Putamen (tissue), 1 donor: ENCODE data around the gene GNL1.
A peak's percentile ranks its signal among the peaks of the same experiment; 100 is the strongest.

Source experiments
- DNase-seq: peaks from one replicate; pipeline ENCODE4 v3.0.0-alpha.2; 2016; ENCODE audit warnings: low spot score

Gene GNL1, protein sequence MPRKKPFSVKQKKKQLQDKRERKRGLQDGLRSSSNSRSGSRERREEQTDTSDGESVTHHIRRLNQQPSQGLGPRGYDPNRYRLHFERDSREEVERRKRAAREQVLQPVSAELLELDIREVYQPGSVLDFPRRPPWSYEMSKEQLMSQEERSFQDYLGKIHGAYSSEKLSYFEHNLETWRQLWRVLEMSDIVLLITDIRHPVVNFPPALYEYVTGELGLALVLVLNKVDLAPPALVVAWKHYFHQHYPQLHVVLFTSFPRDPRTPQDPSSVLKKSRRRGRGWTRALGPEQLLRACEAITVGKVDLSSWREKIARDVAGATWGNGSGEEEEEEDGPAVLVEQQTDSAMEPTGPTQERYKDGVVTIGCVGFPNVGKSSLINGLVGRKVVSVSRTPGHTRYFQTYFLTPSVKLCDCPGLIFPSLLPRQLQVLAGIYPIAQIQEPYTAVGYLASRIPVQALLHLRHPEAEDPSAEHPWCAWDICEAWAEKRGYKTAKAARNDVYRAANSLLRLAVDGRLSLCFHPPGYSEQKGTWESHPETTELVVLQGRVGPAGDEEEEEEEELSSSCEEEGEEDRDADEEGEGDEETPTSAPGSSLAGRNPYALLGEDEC

DNA sequence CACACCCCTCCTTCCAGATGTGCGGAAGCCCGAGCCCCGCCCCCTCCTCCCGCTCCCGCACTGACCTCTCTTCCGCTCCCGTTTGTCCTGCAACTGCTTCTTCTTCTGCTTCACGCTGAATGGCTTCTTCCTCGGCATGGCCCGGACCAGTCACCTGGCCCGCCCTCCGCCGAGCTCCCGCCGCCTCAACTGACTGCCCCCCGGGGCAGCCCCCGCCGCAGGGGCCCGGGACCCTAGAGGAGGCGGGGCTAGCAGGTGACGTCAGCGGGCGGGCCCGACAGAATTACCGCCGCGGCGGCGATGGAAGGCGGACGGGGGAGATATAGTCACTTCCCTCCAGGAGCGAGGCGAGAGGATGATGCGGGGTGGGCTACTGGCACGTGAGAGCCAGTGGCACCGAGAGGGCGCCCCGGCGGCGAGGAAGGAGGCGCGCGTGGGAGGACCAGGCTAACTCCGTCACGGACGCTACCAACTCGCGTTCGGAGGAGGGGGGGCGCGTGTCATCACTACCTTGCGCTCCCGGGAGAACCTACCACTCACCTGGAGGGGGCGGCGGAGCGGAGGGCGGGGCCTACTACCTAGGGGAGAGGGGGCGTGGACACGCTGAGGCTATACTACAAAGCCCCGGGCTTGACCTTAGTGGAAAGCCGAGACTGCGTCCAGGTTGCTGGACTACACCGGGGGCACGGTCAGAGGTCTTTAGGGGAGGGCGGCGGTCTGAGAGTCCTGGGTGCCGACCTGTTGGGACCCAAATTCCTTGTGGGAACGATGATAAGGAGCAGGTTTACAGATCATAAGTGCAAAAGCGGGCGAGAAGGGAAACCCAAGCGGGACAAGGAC is at the start of gene GNL1:
Gene GNL1 (minus strand): TSS at position 424 of the 840 bp plus-strand sequence. CDS start 286 bp downstream, at position 138.
- peak; percentile 91 for DNase-seq

DNA sequence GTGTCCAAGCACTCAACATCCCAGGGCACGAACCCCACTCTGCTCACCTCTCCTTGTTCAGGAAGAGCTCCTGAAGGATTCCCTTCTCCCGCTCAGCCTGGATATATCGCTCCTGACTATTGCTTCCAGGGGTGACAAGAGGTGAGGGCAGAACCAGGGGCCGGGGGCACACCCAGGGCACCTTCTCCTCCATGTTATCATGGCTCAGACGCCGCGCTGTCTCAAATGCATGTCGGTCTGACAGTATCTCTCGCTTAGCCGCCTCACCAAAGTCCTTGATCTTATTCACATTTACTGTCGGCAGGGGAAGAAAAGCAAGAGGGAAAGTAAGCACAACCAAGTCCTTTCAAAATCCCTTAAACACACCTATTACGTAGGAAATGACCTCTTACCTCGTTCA is 47.7 kb upstream of the GNL1 start:
- DNase-seq = no peak

- DNase-seq = no peak
These were observed 45.7 kb upstream of the GNL1 start for GRCh38 chr6:30601815-30602641.

- DNase-seq = no peak
These were observed 45.1 kb upstream of the GNL1 start for GRCh38 chr6:30601436-30601814.

GRCh38 chr6:30600451-30600961 is 44.2 kb upstream of the GNL1 start:
- no peak for DNase-seq

- DNase-seq = no peak
These were observed 43.5 kb upstream of the GNL1 start for GRCh38 chr6:30599625-30600324.

GRCh38 chr6:30598912-30599624 is 42.8 kb upstream of the GNL1 start:
- DNase-seq = no peak

- peak; percentile 69 for DNase-seq
These were observed 41.2 kb upstream of the GNL1 start for GRCh38 chr6:30597315-30598144.

- DNase-seq = no peak
These were observed 36.0 kb upstream of the GNL1 start for GRCh38 chr6:30592287-30592686.

DNA sequence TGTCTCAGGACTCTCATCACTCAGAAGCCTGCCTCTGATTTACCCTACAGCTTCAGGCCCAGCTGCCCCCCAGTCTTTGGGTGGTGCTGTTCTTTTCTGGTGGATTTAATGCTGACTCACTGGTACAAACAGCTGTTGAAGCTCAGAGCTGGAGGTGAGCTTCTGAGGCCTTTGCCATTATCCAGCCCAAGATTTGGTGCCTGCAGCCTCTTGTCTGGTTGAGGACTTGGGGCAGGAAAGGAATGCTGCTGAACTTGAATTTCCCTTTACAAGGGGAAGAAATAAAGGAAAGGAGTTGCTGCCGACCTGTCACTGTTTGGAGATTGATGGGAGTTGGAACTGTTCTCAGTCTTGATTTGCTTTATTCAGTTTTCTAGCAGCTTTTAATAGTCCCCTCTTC is 34.7 kb upstream of the GNL1 start:
- DNase-seq = no peak

GRCh38 chr6:30590509-30590908 is 34.2 kb upstream of the GNL1 start:
- DNase-seq = no peak

- no peak for DNase-seq
These were observed 33.6 kb upstream of the GNL1 start for GRCh38 chr6:30589754-30590358.

DNA sequence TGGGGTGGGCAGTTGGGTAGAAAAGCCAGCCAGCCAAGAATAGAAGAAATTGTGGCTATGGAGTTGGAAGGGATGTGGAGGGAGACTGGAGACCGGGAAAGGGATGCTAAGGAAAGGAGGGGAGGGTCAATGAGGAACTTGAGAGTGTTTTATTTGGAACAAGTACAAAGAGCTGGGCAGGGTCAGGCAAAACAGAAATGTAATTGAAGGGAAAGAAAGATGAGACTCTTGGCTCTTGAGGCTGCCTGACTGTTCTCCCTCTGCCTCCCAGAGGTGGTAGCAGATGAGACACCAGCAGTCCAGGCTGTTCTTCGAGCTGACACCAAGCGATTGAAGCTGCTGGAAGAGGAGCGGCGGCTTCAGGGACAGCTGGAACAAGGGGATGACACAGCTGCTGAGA is 27.6 kb upstream of the GNL1 start:
- no peak for DNase-seq

DNA sequence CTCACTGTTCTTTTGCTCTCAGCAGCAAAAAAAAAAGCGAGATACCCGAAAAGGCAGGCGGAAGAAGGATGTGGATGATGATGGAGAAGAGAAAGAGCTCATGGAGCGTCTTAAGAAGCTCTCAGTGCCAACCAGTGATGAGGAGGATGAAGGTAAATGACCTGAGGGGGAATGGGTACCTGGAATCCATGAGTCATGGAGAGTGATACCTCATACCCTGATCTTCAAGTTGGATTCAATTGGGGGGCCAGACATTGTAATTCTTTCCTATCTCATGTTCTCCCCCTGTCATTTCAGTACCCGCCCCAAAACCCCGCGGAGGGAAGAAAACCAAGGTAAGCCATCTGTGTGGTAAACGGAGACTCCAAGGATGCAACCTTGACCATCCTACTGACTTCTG is 21.8 kb upstream of the GNL1 start:
- no peak for DNase-seq

GRCh38 chr6:30573113-30573512 is 16.8 kb upstream of the GNL1 start:
- no peak for DNase-seq

- no peak for DNase-seq
These were observed 15.9 kb upstream of the GNL1 start for GRCh38 chr6:30572148-30572547.

- no peak for DNase-seq
These were observed 15.4 kb upstream of the GNL1 start for GRCh38 chr6:30571762-30572082.

DNA sequence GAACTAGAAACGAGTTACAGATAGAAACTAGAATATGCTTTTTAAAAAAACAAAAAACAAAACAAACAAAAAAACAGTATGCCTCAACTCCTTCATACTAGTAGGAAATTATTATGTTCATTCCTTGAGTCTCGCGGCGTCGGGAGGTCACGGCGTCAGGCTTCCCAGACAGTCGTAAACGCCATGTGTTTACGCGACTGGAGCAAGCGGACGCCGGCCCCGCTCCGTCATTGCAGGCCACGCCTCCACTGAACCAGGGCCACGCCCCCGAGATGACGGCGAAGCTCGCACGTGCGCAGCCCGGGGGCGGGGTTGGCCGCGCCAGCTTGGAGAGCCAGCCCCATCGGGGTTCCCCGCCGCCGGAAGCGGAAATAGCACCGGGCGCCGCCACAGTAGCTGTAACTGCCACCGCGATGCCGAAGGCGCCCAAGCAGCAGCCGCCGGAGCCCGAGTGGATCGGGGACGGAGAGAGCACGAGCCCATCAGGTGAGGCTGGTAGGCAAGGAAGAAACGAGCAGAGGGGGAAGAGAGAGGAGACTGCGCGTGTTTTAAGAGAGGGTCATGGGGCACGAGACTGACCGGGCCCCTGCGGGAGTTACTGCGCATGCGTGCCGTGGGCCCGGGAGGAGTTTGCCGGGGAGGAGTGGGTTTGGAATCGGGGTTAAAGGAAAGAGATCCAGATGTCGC is 14.9 kb upstream of the GNL1 start, which contains the start of gene ABCF1:
Gene ABCF1 (plus strand): TSS at position 368 of the 687 bp plus-strand sequence. CDS start 46 bp downstream, at position 414.
- peak; percentile 97 for DNase-seq

- DNase-seq = no peak
These were observed 14.4 kb upstream of the GNL1 start for GRCh38 chr6:30570740-30571074.
